Activated CD4-positive, alpha-beta T cell treated with anti-CD3 and anti-CD28 coated beads, Interleukin-2, amount 10 ng/mL, durations not matched to agents 24 days and 14 days (primary cell): ENCODE results near the gene AGTRAP. TPM values are rescaled to one million over a fixed set of nuclear protein-coding genes. Genes with fewer than 3 reads are reported as not detected.

Experiments
- DNase-seq: peaks from one replicate; pipeline ENCODE4 v3.0.0; 2022
- H3K27ac Mint-ChIP-seq: one replicate; pipeline ENCODE4 v1.8.0; 2022; ENCODE audit warnings: mild to moderate bottlenecking, mixed read lengths
- H3K27me3 Mint-ChIP-seq: one replicate; pipeline ENCODE4 v1.8.0; 2022; ENCODE audit warnings: mixed read lengths
- H3K36me3 Mint-ChIP-seq: one replicate; pipeline ENCODE4 v1.8.0; 2022; ENCODE audit warnings: low read depth, mild to moderate bottlenecking, mixed read lengths
- H3K4me1 Mint-ChIP-seq: one replicate; pipeline ENCODE4 v1.8.0; 2021; ENCODE audit warnings: mixed read lengths
- H3K4me3 Mint-ChIP-seq: one replicate; pipeline ENCODE4 v1.8.0; 2022; ENCODE audit warnings: mild to moderate bottlenecking, moderate library complexity, mixed read lengths
- H3K9me3 Mint-ChIP-seq: one replicate; pipeline ENCODE4 v1.8.0; 2021; ENCODE audit warnings: mixed read lengths
- intact Hi-C: fragments of 100-400 bp; cut with micrococcal nuclease; formaldehyde crosslinking; loops from one replicate; pipeline ENCODE4 v1.15.1; 2023
- total RNA-seq: library from RNA; stranded (reverse); gene quantifications from 2 replicates; pipeline ENCODE4 v1.2.3, GENCODE V29; 2022

AGTRAP gene
- total RNA-seq, 1 donor from 2014 or later, result 14.0 TPM

DNA sequence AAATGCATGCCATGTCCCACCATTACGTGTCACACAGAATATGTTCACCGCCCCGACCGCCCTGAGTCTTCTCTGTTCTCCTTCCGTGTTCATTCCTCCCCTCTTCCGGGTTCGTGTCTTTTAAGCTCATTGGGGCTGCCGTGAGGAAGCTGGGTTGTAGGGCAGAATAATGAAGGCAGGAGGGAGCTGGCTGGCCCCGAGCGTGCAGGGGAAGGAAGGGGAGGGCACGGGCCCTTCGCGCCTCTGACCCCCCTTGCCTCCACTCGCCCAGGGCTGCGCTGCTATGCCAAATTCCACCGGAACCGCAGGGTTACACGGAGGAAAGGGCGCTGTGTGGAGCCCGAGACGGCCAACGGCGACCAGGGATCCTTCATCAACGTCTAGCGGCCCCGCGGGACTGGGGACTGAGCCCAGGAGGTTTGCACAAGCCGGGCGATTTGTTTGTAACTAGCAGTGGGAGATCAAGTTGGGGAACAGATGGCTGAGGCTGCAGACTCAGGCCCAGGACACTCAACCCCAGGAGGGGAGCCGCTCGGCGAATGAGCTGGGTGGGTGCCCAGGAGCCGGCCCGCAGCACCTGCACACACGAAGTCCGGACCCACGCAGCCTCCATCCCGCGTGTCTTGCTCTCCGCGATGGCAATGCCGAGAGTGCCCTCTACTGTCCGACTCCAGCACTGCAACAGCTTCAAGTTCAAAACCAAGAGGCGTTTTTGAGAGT, 16.5 kb upstream of the AGTRAP start:
- no peaks in the 10 kb centered on the region for H3K36me3 Mint-ChIP-seq
- no peaks in the 10 kb centered on the region for H3K9me3 Mint-ChIP-seq
- intact Hi-C loops, result loop anchor here (1.0 to 10.0 kb wide), 3 partner anchors 37 to 245 kb away; partner anchors contain the start of genes DISP3 and MAD2L2
- peaks cover 7% of the 10 kb centered on the region for H3K27me3 Mint-ChIP-seq
- H3K27ac Mint-ChIP-seq, result peak overlapping the region; percentile 89
- H3K4me1 Mint-ChIP-seq, result peaks cover 10% of the 10 kb centered on the region
- peak; percentile 95 for DNase-seq
- H3K4me3 Mint-ChIP-seq, result peak overlapping the region; percentile 81

DNA sequence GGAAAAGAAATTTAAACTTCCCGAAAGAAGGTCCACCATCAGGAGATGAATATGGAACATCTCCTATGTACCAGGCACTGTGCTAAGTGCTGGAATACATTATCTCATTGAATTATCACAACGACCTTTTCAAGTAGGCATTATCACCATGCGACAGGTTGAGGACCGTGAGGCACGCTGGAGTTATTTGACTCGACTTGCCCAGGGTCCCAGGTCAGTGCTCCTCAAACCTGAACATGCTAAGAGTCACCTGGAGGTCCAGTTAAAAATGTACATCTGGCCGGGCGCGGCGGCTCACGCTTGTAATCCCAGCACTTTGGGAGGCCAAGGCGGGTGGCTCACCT, 15.9 kb upstream of the AGTRAP start:
- no peaks in the 10 kb centered on the region for H3K36me3 Mint-ChIP-seq
- H3K4me3 Mint-ChIP-seq, result peak overlapping the region; percentile 81
- no peak overlapping the region for H3K27ac Mint-ChIP-seq
- DNase-seq, result no peak
- intact Hi-C loops, result no loop called here
- H3K4me1 Mint-ChIP-seq, result peaks cover 10% of the 10 kb centered on the region
- H3K27me3 Mint-ChIP-seq, result peaks cover 7% of the 10 kb centered on the region
- H3K9me3 Mint-ChIP-seq, result no peaks in the 10 kb centered on the region

DNA sequence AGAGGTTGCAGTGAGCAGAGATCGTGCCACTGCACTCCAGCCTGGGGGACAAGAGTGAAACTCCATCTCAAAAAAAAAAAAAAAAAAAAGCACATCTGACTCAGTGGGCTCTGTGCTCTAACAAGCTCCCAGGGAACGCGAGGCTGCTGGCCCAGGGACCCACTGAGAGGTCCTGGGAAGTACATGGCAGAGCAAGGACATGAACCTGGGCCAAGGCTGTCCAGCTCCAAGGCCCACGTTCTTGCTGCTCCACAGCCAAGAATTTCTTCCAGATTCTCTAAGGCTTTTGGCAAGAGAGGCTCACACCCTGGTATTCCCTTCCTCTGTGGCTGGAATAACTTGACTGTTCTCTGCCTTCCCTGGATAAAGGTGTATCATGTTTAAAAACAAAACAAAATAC, 15.4 kb upstream of the AGTRAP start:
- intact Hi-C loops, result no loop called here
- H3K27me3 Mint-ChIP-seq, result peaks cover 7% of the 10 kb centered on the region
- no peak overlapping the region for H3K27ac Mint-ChIP-seq
- peaks cover 13% of the 10 kb centered on the region for H3K4me1 Mint-ChIP-seq
- no peak for DNase-seq
- H3K4me3 Mint-ChIP-seq, result no peak overlapping the region
- H3K36me3 Mint-ChIP-seq, result no peaks in the 10 kb centered on the region
- no peaks in the 10 kb centered on the region for H3K9me3 Mint-ChIP-seq

DNA sequence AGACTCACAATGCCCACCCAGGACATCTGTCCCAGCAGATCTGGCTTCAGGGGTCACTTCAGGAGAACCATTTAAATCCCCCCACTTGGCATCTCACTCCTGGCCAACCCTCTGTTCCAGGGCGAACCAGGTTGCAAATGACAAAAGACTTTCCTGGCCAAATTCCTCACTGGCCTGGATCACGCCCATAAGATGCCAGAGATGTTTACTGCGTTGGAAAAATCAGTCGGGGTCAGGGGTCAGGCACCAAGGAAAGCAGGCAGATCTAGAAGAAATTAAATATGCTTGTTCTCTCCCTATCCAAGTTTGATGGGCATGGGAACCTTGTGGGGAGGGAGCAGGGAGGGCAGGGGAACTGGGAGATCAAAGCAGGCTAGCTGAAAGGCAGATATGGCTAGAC, 14.6 kb upstream of the AGTRAP start:
- Mint-ChIP-seq H3K27me3 (peaks cover 4% of the 10 kb centered on the region), H3K4me1 (peaks cover 16% of the 10 kb centered on the region), H3K36me3 (no peaks in the 10 kb centered on the region), H3K9me3 (no peaks in the 10 kb centered on the region), H3K4me3 (no peak overlapping the region), H3K27ac (no peak overlapping the region)
- intact Hi-C loops, result no loop called here
- DNase-seq, result no peak

DNA sequence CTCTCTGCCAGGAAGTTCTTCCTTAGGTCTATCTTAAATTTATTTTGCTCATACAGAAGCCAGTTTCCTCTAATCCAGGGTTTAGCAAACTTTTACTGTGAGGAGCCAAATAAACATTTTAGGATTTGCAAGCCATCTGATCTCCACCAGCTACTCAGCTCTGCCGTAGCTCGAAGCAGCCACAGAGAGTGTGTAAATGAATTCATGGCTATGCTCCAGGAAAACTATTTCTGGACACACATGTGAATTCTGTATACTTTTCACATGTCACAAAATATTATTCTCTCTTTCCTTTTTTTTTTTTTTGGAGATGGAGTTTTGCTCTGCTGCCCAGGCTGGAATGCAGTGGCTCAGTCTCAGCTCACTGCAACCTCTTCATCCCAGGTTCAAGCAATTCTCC, 13.4 kb upstream of the AGTRAP start:
- intact Hi-C loops, result no loop called here

DNA sequence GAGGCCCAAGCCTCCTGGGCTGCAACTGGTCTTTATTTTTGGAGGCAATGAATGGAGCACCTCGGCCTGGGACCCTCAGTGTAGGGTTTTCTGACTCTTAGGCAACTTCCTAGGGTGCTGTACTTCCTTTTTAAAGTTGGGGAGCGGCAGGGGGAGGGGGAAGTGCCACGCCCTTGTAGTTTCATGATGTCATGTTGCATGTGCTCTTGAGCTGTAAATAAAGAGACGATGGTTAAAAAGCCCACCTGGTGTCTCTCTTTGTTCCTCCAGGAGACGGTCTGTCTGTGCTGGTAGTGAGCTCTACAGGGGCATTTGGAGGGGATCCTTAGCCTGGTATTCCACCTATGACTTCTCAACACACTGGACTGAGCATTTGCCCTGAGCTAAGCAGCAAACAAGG, 10.3 kb upstream of the AGTRAP start:
- intact Hi-C loops, result no loop called here
- Mint-ChIP-seq H3K4me3 (no peak overlapping the region), H3K36me3 (no peaks in the 10 kb centered on the region)

More for the DNA sequence above, 13.4 kb upstream of the AGTRAP start:
- H3K9me3 Mint-ChIP-seq, result no peaks in the 10 kb centered on the region
- H3K27ac Mint-ChIP-seq, result no peak overlapping the region
- no peaks in the 10 kb centered on the region for H3K36me3 Mint-ChIP-seq
- H3K4me3 Mint-ChIP-seq, result no peak overlapping the region
- no peak for DNase-seq
- H3K27me3 Mint-ChIP-seq, result peaks cover 4% of the 10 kb centered on the region
- peaks cover 16% of the 10 kb centered on the region for H3K4me1 Mint-ChIP-seq

DNA sequence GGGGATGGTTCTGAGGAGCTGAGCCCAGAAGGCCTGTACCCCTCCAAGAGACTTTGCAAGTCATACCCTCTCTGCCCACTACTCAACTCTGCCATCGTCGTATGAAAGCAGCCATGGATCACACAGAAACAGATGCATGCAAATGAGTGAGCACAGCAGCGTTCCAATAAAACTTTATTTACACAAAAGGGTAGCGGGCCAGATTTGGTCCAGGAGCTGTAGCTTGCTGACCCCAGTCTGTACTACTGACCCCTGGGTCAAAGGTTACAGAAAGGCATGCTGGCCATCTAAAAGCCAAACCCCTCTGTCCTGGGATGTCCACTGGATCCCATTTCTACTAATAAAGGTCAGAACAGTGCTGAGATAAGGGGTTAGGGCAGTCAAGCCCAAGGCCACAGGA, 8.8 kb upstream of the AGTRAP start:
- Mint-ChIP-seq H3K27me3 (no peaks in the 10 kb centered on the region), H3K36me3 (no peaks in the 10 kb centered on the region), H3K4me3 (no peak overlapping the region), H3K27ac (no peak overlapping the region), H3K9me3 (no peaks in the 10 kb centered on the region), H3K4me1 (peaks cover 30% of the 10 kb centered on the region)
- intact Hi-C loops, result no loop called here
- no peak for DNase-seq

More for the DNA sequence above, 10.3 kb upstream of the AGTRAP start:
- peaks cover 20% of the 10 kb centered on the region for H3K4me1 Mint-ChIP-seq
- H3K9me3 Mint-ChIP-seq, result no peaks in the 10 kb centered on the region
- no peak overlapping the region for H3K27ac Mint-ChIP-seq
- no peak for DNase-seq
- peaks cover 4% of the 10 kb centered on the region for H3K27me3 Mint-ChIP-seq

DNA sequence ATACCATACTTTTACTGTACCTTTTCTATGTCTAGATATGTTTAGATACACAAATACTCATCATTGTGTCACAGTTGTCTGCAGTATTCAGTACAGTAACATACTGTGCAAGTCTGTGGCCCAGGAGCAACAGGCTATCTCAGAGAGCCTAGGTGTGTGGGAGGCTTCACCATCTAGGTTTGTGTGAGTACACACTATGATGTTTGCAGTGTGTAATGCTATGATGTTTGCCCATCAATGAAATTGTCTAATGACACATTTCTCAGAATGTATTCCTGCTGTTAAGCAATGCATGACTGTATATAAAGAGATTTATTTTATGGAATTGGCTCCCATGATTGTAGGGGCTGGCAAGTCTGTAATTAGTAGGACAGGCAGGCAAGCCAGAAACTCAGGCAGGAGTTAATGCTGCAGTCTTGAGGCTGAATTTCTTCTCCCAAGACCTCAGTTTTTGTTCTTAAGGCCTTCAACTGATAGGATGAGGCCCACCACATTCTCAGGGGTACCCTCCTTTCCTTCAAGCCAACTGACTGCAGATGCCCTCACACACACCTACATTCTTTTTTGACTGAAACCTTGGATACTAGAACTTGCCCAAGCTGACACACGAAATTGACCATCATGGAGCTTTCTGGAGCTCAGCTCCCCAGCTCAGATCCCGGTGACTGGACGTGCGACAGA, 7.7 kb upstream of the AGTRAP start:
- Mint-ChIP-seq H3K4me1 (peaks cover 35% of the 10 kb centered on the region), H3K36me3 (no peaks in the 10 kb centered on the region), H3K27me3 (no peaks in the 10 kb centered on the region), H3K9me3 (no peaks in the 10 kb centered on the region), H3K27ac (no peak overlapping the region), H3K4me3 (no peak overlapping the region)
- intact Hi-C loops, result no loop called here
- no peak for DNase-seq

DNA sequence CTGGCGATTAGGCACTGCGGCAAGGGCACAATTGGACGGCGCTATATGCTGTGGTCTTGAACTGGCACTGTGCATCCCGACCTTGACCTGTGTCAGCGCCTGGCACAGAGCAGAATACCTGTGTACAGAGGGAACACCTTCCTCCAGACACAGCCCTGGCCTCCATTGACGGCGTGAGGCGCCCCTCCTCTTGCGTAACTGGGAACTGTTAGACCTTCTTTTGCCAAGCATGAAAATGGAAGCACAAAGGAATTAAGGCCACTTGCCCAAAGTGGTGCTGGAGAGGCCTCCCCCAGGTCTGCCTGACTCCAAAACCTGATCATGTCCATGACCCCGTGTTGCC, 6.8 kb upstream of the AGTRAP start:
- Mint-ChIP-seq H3K4me3 (no peak overlapping the region), H3K9me3 (no peaks in the 10 kb centered on the region), H3K36me3 (no peaks in the 10 kb centered on the region), H3K4me1 (peaks cover 35% of the 10 kb centered on the region), H3K27ac (no peak overlapping the region), H3K27me3 (no peaks in the 10 kb centered on the region)
- intact Hi-C loops, result no loop called here
- DNase-seq, result no peak

DNA sequence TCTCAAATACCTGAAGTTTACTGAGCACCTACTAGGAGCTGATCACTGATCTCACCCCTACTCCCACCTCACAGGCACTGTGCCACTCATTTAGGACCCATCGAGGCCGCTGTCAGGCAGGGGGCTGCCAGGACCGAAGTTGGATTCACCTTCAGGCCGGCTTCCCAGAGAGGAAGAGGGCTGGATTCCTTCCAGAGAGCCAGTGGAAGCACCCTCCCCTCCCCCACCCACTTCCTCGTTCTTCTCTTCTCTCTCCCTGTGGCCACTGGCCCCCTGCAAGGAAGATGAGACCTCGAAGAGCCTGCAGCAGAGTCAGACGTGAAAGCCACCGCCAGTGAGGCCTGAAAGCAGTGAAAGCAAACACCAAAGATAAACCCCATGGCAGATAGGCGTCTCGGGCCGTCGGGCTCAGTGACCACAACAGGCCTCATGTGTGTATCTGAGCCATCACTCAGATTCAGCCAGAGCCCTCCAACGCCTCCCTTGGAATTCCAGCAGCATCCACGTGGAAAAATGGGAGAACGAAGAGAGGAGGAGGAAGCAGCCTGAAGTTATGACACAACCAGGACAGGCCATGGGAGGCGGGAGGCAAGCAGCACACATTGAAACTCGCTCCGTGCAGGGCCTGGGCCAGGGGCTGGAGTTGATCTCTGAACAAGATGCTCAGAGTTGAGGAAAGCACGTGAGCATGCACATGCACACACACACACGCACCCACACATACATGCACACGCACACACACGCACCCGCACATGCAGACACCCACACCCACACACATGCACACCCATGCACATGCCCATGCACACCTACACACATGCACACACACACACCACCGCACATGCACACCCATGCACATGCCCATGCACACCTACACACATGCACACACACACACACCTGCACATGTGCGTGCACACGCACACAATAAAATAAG, 6.2 kb upstream of the AGTRAP start:
- no peaks in the 10 kb centered on the region for H3K36me3 Mint-ChIP-seq
- no peak for DNase-seq
- peak overlapping the region; percentile 75 for H3K27ac Mint-ChIP-seq
- H3K27me3 Mint-ChIP-seq, result no peaks in the 10 kb centered on the region
- H3K4me1 Mint-ChIP-seq, result peaks cover 35% of the 10 kb centered on the region
- intact Hi-C loops, result loop anchor here (10.0 kb wide), 1 partner anchor 455 kb away; the partner anchor contains the start of gene UBIAD1
- H3K4me3 Mint-ChIP-seq, result peak overlapping the region; percentile 77
- H3K9me3 Mint-ChIP-seq, result no peaks in the 10 kb centered on the region

DNA sequence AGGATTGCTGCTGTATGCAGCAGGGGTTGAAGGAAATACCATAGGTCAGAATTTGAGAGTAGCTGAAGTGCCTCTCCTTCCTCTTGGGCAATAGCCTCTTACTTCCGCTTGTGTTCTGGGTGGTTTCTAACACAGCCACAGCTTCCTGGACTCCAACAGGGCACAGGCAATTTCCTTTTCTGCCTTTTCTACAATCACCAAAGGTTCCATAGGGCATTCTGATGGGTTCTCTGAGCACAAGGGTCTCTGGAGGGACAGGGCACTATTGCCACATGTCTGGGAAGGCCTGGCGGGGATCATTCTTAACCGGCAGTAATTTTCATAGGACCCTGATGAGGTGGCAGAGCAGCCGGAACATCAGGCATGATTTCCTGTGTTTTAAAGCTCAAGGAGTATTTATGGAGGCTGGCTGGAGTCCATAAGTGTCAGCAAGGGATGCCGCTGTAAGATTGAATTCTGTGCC, 5.5 kb upstream of the AGTRAP start:
- Mint-ChIP-seq H3K9me3 (no peaks in the 10 kb centered on the region), H3K4me1 (peaks cover 35% of the 10 kb centered on the region), H3K36me3 (no peaks in the 10 kb centered on the region), H3K27me3 (no peaks in the 10 kb centered on the region), H3K27ac (peak overlapping the region; percentile 75), H3K4me3 (peak overlapping the region; percentile 77)
- DNase-seq, result peak; percentile 86
- intact Hi-C loops, result loop anchor here (10.0 kb wide), 1 partner anchor 456 kb away; the partner anchor contains the start of gene UBIAD1

DNA sequence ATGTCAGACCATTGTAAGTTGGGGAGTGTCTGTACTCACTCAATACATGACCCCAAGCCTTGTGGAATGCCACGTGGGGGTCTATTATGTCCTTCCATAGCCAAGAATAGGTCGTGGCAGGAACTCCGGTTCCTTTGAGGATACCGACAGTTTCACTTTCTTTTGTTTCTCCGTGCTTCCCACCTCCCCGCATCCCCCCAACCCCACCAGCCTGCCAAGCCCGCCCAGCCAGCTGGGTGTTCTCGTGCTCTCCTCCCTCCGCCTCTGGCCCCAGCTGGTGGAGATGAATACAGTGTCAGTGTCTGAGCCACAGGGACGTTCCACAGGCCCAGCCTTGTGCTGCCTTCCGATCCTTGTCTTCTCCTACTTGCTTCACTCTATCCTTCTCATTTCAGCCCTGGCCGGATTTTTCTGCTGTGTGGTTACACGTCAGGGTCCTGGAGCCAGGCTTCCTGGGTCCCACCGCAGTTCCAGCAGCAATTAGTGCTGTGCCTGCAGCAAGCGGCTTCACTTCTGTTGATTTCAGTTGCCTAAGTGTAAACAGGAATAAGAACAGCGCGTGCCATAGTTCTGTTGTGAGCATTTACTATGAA, 4.1 kb upstream of the AGTRAP start:
- peak overlapping the region; percentile 71 for H3K4me3 Mint-ChIP-seq
- H3K27me3 Mint-ChIP-seq, result no peaks in the 10 kb centered on the region
- H3K27ac Mint-ChIP-seq, result peak overlapping the region; percentile 77
- intact Hi-C loops, result loop anchor here (10.0 kb wide), 1 partner anchor 457 kb away; the partner anchor contains the start of gene UBIAD1
- H3K9me3 Mint-ChIP-seq, result no peaks in the 10 kb centered on the region
- DNase-seq, result peak; percentile 73
- peaks cover 35% of the 10 kb centered on the region for H3K4me1 Mint-ChIP-seq
- no peaks in the 10 kb centered on the region for H3K36me3 Mint-ChIP-seq

DNA sequence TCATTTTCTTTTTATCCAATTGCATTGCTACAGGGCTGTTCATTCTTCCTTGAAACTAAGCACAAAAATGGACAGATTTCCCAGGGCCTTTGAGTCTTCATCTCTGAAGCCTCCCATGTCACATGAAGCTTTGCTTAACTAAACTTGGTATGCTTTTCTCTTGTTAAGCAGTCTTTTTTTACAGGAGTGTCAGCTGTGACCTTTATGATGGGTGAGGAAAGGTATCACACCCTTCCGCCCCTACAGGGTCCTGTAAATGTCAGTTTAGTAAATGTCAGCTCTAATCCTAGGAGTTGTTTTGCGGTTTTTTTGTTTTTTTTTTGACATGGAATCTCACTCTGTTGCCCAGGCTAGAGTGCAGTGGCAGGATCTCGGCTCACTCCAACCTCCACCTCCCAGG, 2.6 kb upstream of the AGTRAP start:
- H3K27ac Mint-ChIP-seq, result no peak overlapping the region
- intact Hi-C loops, result loop anchor here (10.0 kb wide), 1 partner anchor 459 kb away; the partner anchor contains the start of gene UBIAD1
- no peak for DNase-seq
- H3K9me3 Mint-ChIP-seq, result no peaks in the 10 kb centered on the region
- peaks cover 1% of the 10 kb centered on the region for H3K36me3 Mint-ChIP-seq
- no peak overlapping the region for H3K4me3 Mint-ChIP-seq
- no peaks in the 10 kb centered on the region for H3K27me3 Mint-ChIP-seq
- peaks cover 48% of the 10 kb centered on the region for H3K4me1 Mint-ChIP-seq
